HG02759 (cell line): ENCODE measurements around the gene ZFYVE26.
"Not testable (repeated sequence)": the region's sequence is repeated elsewhere in the genome, so short reads cannot be mapped to it uniquely, and the experiment has no call there.

Experiments
- ATAC-seq: cut with Tn5 transposase; IDR thresholded peaks from one replicate; pipeline ENCODE4 v1.9.1; 2021; ENCODE audit warnings: mild to moderate bottlenecking, moderate library complexity; ENCODE audit not compliant: unreplicated experiment

Gene ZFYVE26

GRCh38 chr14:67717048-67717447 lies 99.3 kb downstream of the ZFYVE26 start:
- no peak for ATAC-seq

- no peak for ATAC-seq
These were observed 106.2 kb downstream of the ZFYVE26 start for GRCh38 chr14:67710209-67710608.

GRCh38 chr14:67709796-67710195 lies 106.6 kb downstream of the ZFYVE26 start:
- ATAC-seq, result not testable (repeated sequence)

GRCh38 chr14:67709346-67709745 lies 107.0 kb downstream of the ZFYVE26 start:
- ATAC-seq, result not testable (repeated sequence)

GRCh38 chr14:67705211-67705610 lies 111.2 kb downstream of the ZFYVE26 start:
- no peak for ATAC-seq

- ATAC-seq, result no peak
These were observed 111.8 kb downstream of the ZFYVE26 start for GRCh38 chr14:67704484-67705089.

- no peak for ATAC-seq
These were observed 112.4 kb downstream of the ZFYVE26 start for GRCh38 chr14:67703997-67704396.

GRCh38 chr14:67701492-67701891 lies 114.9 kb downstream of the ZFYVE26 start, which contains the start of gene RDH12:
RDH12 (plus strand) TSS chr14:67701886; CDS start chr14:67722643, 20,757 bp downstream.
- ATAC-seq, result not testable (repeated sequence)

GRCh38 chr14:67698179-67698578 lies 118.2 kb downstream of the ZFYVE26 start:
- no peak for ATAC-seq

GRCh38 chr14:67697006-67697405 lies 119.4 kb downstream of the ZFYVE26 start:
- ATAC-seq, result no peak
